ENCODE measurements around the gene MRPL10.

The MRPL10 gene

GRCh38 chr17:47803201-47803600, 28.1 kb downstream of the MRPL10 start:
- Histone ChIP-seq H4K20me1 (ENCODE audit: insufficient read depth, low read length, poor library complexity, severe bottlenecking) (no peaks in the 10 kb centered on the region), H3K9me2 (replicated peaks; ENCODE audit: low read depth, low read length) (no peaks in the 10 kb centered on the region), H3K9ac (ENCODE audit: low read depth, low read length, poor library complexity, severe bottlenecking) (no peak overlapping the region), H3F3A (ENCODE audit: low read depth) (no peaks in the 10 kb centered on the region), H3K27me3 (ENCODE audit: insufficient read depth, low read length, poor library complexity, severe bottlenecking) (no peaks in the 10 kb centered on the region), H3K4me3 (ENCODE audit: low read length, poor library complexity, severe bottlenecking) (no peak overlapping the region), H3K79me2 (ENCODE audit: insufficient read depth, low read length) (no peaks in the 10 kb centered on the region), H3K4me1 (ENCODE audit: insufficient read depth, low read length, poor library complexity, severe bottlenecking) (no peaks in the 10 kb centered on the region), H2AFZ (ENCODE audit: low read length) (no peak overlapping the region), H3K36me3 (ENCODE audit: insufficient read depth, low read length) (peaks cover under 1% of the 10 kb centered on the region; the same call in 1 of the 2 replicates), H3K9me3 (ENCODE audit: insufficient read depth, low read depth, low read length) (no peaks in the 10 kb centered on the region), H3K4me2 (ENCODE audit: low read depth, low read length, poor library complexity, severe bottlenecking) (no peak overlapping the region)
- TF ChIP-seq EZH2phosphoT487 (IDR thresholded peaks at IDR 0.05; ENCODE audit: borderline replicate concordance): no peak
- TF ChIP-seq, protein P1, sequence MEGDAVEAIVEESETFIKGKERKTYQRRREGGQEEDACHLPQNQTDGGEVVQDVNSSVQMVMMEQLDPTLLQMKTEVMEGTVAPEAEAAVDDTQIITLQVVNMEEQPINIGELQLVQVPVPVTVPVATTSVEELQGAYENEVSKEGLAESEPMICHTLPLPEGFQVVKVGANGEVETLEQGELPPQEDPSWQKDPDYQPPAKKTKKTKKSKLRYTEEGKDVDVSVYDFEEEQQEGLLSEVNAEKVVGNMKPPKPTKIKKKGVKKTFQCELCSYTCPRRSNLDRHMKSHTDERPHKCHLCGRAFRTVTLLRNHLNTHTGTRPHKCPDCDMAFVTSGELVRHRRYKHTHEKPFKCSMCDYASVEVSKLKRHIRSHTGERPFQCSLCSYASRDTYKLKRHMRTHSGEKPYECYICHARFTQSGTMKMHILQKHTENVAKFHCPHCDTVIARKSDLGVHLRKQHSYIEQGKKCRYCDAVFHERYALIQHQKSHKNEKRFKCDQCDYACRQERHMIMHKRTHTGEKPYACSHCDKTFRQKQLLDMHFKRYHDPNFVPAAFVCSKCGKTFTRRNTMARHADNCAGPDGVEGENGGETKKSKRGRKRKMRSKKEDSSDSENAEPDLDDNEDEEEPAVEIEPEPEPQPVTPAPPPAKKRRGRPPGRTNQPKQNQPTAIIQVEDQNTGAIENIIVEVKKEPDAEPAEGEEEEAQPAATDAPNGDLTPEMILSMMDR (conservative IDR thresholded peaks at IDR 0.05; ENCODE audit: low read length): no peak

DNA sequence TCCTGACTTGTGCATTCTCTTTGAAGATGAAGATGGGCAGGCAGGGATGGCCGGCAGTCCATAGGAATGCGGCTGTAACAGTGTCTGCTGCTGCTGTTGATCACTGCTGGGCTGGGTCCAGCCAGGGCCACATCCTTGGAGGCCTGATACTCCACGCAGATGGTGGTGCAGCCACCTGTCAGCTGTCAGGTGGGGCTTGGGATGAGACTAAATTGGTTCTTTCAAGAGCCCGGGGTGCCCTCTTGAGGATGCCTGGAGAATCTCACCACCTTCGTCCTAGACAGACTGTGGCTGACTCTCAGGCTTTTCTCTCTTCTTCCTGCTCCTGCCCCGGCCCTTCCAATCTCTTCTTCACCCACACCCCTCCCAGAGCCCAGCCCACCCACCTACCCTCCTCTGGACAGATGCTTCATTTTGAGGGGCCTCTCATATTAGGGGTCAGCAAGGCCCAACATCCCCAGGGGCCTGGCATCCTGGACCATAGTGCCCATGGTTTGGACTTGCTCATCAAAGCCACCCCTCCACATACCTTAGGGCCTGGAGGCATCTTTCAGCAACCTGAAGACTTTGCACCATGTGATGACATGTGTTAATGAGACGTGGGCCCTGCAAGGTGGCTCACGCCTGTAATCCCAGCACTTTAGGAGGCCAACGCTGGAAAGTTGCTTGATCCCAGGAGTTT, 28.9 kb downstream of the MRPL10 start:
- no peaks in the 10 kb centered on the region for H3K4me1 ChIP-seq (ENCODE audit: insufficient read depth, low read length, poor library complexity, severe bottlenecking)
- H3K9ac ChIP-seq (ENCODE audit: low read depth, low read length, poor library complexity, severe bottlenecking): no peak overlapping the region
- no peaks in the 10 kb centered on the region for H3K27me3 ChIP-seq (ENCODE audit: insufficient read depth, low read length, poor library complexity, severe bottlenecking)
- no peaks in the 10 kb centered on the region for H3F3A ChIP-seq (ENCODE audit: low read depth)
- H3K4me3 ChIP-seq (ENCODE audit: low read length, poor library complexity, severe bottlenecking): no peak overlapping the region
- H3K36me3 ChIP-seq (ENCODE audit: insufficient read depth, low read length): no peaks in the 10 kb centered on the region
- no peaks in the 10 kb centered on the region for H3K9me2 ChIP-seq (replicated peaks; ENCODE audit: low read depth, low read length)
- no peaks in the 10 kb centered on the region for H3K9me3 ChIP-seq (ENCODE audit: insufficient read depth, low read depth, low read length)
- H2AFZ ChIP-seq (ENCODE audit: low read length): no peak overlapping the region
- H3K4me2 ChIP-seq (ENCODE audit: low read depth, low read length, poor library complexity, severe bottlenecking): no peak overlapping the region
- no peaks in the 10 kb centered on the region for H3K79me2 ChIP-seq (ENCODE audit: insufficient read depth, low read length)
- TF ChIP-seq EZH2phosphoT487 (IDR thresholded peaks at IDR 0.05; ENCODE audit: borderline replicate concordance): no peak
- TF ChIP-seq, protein P1 (conservative IDR thresholded peaks at IDR 0.05; ENCODE audit: low read length): peak; percentile 72
- no peaks in the 10 kb centered on the region for H4K20me1 ChIP-seq (ENCODE audit: insufficient read depth, low read length, poor library complexity, severe bottlenecking)

GRCh38 chr17:47801906-47802305, 29.4 kb downstream of the MRPL10 start:
- H3F3A ChIP-seq (ENCODE audit: low read depth): no peaks in the 10 kb centered on the region
- H3K4me1 ChIP-seq (ENCODE audit: insufficient read depth, low read length, poor library complexity, severe bottlenecking): no peaks in the 10 kb centered on the region
- no peak overlapping the region for H3K4me2 ChIP-seq (ENCODE audit: low read depth, low read length, poor library complexity, severe bottlenecking)
- H3K4me3 ChIP-seq (ENCODE audit: low read length, poor library complexity, severe bottlenecking): no peak overlapping the region
- H2AFZ ChIP-seq (ENCODE audit: low read length): no peak overlapping the region
- TF ChIP-seq, protein P1 (conservative IDR thresholded peaks at IDR 0.05; ENCODE audit: low read length): no peak
- no peak for TF ChIP-seq EZH2phosphoT487 (IDR thresholded peaks at IDR 0.05; ENCODE audit: borderline replicate concordance)
- H3K9ac ChIP-seq (ENCODE audit: low read depth, low read length, poor library complexity, severe bottlenecking): no peak overlapping the region
- H3K9me2 ChIP-seq (replicated peaks; ENCODE audit: low read depth, low read length): no peaks in the 10 kb centered on the region
- H3K27me3 ChIP-seq (ENCODE audit: insufficient read depth, low read length, poor library complexity, severe bottlenecking): no peaks in the 10 kb centered on the region
- no peaks in the 10 kb centered on the region for H4K20me1 ChIP-seq (ENCODE audit: insufficient read depth, low read length, poor library complexity, severe bottlenecking)
- no peaks in the 10 kb centered on the region for H3K79me2 ChIP-seq (ENCODE audit: insufficient read depth, low read length)
- no peaks in the 10 kb centered on the region for H3K9me3 ChIP-seq (ENCODE audit: insufficient read depth, low read depth, low read length)
- H3K36me3 ChIP-seq (ENCODE audit: insufficient read depth, low read length): no peaks in the 10 kb centered on the region

Data from Loucy (cell line).